Smooth muscle cell (in vitro differentiated cells): ENCODE data around the gene CDH13. TPM values are rescaled to one million over a fixed set of nuclear protein-coding genes. Genes with fewer than 3 reads are reported as not detected.

ENCODE experiments used
- DNase-seq: peaks from one replicate; lab custom pipeline; 2025; ENCODE audit not compliant: unreplicated experiment; lab: John Stamatoyannopoulos, UW
- H2AFZ ChIP-seq: fragments of 200-600 bp; sonication (generic); 2 replicates; pipeline ENCODE4 v1.6.0; 2016; ENCODE audit warnings: antibody characterized with exemption, low read depth, mild to moderate bottlenecking
- H3F3A ChIP-seq: fragments of 200-600 bp; sonication (generic); 2 replicates; pipeline ENCODE4 v1.6.0; 2017; ENCODE audit warnings: antibody characterized with exemption, low read depth
- H3K27ac ChIP-seq: fragments of 200-600 bp; sonication (generic); 2 replicates; pipeline ENCODE4 v1.5.1; 2016; ENCODE audit warnings: low read depth, mild to moderate bottlenecking
- H3K27me3 ChIP-seq: fragments of 200-600 bp; sonication (generic); 2 replicates; pipeline ENCODE4 v1.6.1; 2016; ENCODE audit warnings: low read depth, mild to moderate bottlenecking
- H3K36me3 ChIP-seq: fragments of 200-600 bp; sonication (generic); 2 replicates; pipeline ENCODE4 v1.5.1; 2016; ENCODE audit warnings: low read depth
- H3K4me1 ChIP-seq: fragments of 200-600 bp; sonication (generic); 2 replicates; pipeline ENCODE4 v1.5.1; 2016; ENCODE audit warnings: low read depth
- H3K4me2 ChIP-seq: fragments of 200-600 bp; sonication (generic); 2 replicates; pipeline ENCODE4 v1.6.0; 2016; ENCODE audit warnings: mild to moderate bottlenecking
- H3K4me3 ChIP-seq: fragments of 200-600 bp; sonication (generic); 2 replicates; pipeline ENCODE4 v1.5.1; 2016; ENCODE audit warnings: mild to moderate bottlenecking
- H3K79me2 ChIP-seq: fragments of 200-600 bp; sonication (generic); 2 replicates; pipeline ENCODE4 v1.6.0; 2016; ENCODE audit warnings: low read depth, mild to moderate bottlenecking
- H3K9ac ChIP-seq: fragments of 200-600 bp; sonication (generic); 2 replicates; pipeline ENCODE4 v1.6.0; 2016; ENCODE audit warnings: low read depth
- H3K9me3 ChIP-seq: fragments of 200-600 bp; sonication (generic); replicated peaks from 2 replicates; pipeline ENCODE4 v1.5.1; 2016; ENCODE audit warnings: low read depth
- H4K20me1 ChIP-seq: fragments of 200-600 bp; sonication (generic); 2 replicates; pipeline ENCODE4 v1.6.0; 2016; ENCODE audit warnings: low read depth
- CTCF ChIP-seq: fragments of 200-600 bp; sonication (generic); IDR thresholded peaks from 2 replicates; pipeline ENCODE4 v1.5.1; 2017; ENCODE audit warnings: borderline replicate concordance, mild to moderate bottlenecking, antibody characterized with exemption; ENCODE audit not compliant: insufficient read depth, poor library complexity, severe bottlenecking
- WGBS: methylation state at CpG from one replicate; pipeline ENCODE4 v1.1.7; 2016; ENCODE audit warnings: low lambda C conversion rate; 5-methylcytosine and 5-hydroxymethylcytosine counted together
- polyA plus RNA-seq: library from polyadenylated mRNA; unstranded; fragments of >200 nt; fragmentation: Nextera tagmentation; extraction: Ambion mirVana; gene quantifications from 2 replicates; pipeline ENCODE4 v1.2.1, GENCODE V29; 2016
- total RNA-seq: library from RNA; depleted of rRNA; stranded (reverse); fragments of >200 nt; gene quantifications from 2 replicates; pipeline ENCODE4 v1.2.3, GENCODE V29; 2014

The CDH13 gene
- total and polyA plus RNA-seq, 2 experiments from 2014 or later = 12.1 to 32.2 TPM

DNA sequence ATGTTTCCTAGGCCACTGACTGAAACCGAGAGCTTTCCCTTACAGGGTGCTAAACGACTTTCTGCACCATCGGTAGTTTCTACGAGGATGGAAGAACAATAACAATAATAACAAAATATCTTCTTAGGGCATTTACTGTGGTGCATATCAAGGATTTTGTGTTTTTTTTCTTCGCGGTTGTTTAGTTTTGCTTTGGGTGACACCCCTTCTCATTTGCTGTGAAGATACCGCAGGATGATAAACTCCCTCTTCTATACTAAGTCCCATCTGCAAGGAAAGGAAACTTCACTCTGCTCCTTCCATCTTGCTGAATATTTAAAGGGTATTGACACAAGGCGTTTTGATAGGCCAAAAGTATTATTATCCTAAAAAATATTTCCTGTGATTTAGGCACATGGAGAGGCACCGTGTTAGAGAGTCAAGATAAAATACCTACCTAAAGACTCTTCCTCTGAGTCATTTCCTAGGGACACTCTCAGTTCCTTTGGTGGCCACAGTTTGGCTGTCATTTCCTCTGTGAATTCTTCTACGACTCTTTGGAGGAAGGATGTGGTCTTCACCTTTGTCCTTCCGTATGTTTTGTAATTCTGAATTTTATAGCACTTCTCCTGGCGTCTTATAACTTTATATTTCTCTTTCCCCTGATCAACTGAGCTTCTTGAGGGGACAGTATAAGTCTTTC lies 318.8 kb downstream of the CDH13 start:
- no peaks in the 10 kb centered on the region for H3K36me3 ChIP-seq
- no peaks in the 10 kb centered on the region for H3K9me3 ChIP-seq
- no peak overlapping the region for H3K4me3 ChIP-seq
- H4K20me1 ChIP-seq = no peaks in the 10 kb centered on the region
- no peak overlapping the region for H3K27ac ChIP-seq
- no peak overlapping the region for H3K4me2 ChIP-seq
- WGBS = 90% methylated on average over 12 of the region's 12 CpGs
- H3F3A ChIP-seq = no peaks in the 10 kb centered on the region
- no peaks in the 10 kb centered on the region for H3K79me2 ChIP-seq
- no peak for DNase-seq
- TF ChIP-seq CTCF = no peak
- no peaks in the 10 kb centered on the region for H3K27me3 ChIP-seq
- no peaks in the 10 kb centered on the region for H3K4me1 ChIP-seq
- H3K9ac ChIP-seq = no peak overlapping the region
- H2AFZ ChIP-seq = no peak overlapping the region

GRCh38 chr16:82947698-82948097 lies 320.9 kb downstream of the CDH13 start:
- TF ChIP-seq CTCF = no peak
- no peaks in the 10 kb centered on the region for H3K27me3 ChIP-seq
- H3K27ac ChIP-seq = no peak overlapping the region
- H3K9ac ChIP-seq = no peak overlapping the region
- no peaks in the 10 kb centered on the region for H3K79me2 ChIP-seq
- H3K4me2 ChIP-seq = no peak overlapping the region
- H3K4me3 ChIP-seq = no peak overlapping the region
- H3K36me3 ChIP-seq = no peaks in the 10 kb centered on the region
- no peaks in the 10 kb centered on the region for H4K20me1 ChIP-seq
- no peaks in the 10 kb centered on the region for H3K4me1 ChIP-seq
- no peak overlapping the region for H2AFZ ChIP-seq
- DNase-seq = no peak
- no peaks in the 10 kb centered on the region for H3F3A ChIP-seq
- no peaks in the 10 kb centered on the region for H3K9me3 ChIP-seq

GRCh38 chr16:82949016-82949415 lies 322.2 kb downstream of the CDH13 start:
- 96% methylated on average over 5 of the region's 5 CpGs for WGBS
- H3K9me3 ChIP-seq = no peaks in the 10 kb centered on the region
- H3K4me2 ChIP-seq = no peak overlapping the region
- H3K4me1 ChIP-seq = no peaks in the 10 kb centered on the region
- no peak for DNase-seq
- no peak for TF ChIP-seq CTCF
- no peak overlapping the region for H3K9ac ChIP-seq
- H2AFZ ChIP-seq = no peak overlapping the region
- no peak overlapping the region for H3K27ac ChIP-seq
- no peaks in the 10 kb centered on the region for H3F3A ChIP-seq
- no peaks in the 10 kb centered on the region for H3K27me3 ChIP-seq
- no peak overlapping the region for H3K4me3 ChIP-seq
- H4K20me1 ChIP-seq = no peaks in the 10 kb centered on the region
- no peaks in the 10 kb centered on the region for H3K79me2 ChIP-seq
- H3K36me3 ChIP-seq = no peaks in the 10 kb centered on the region

- Histone ChIP-seq H3K4me2 (no peak overlapping the region), H4K20me1 (no peaks in the 10 kb centered on the region), H3K27ac (no peak overlapping the region), H3F3A (no peaks in the 10 kb centered on the region), H3K4me1 (no peaks in the 10 kb centered on the region), H3K9ac (no peak overlapping the region), H3K27me3 (no peaks in the 10 kb centered on the region), H3K79me2 (no peaks in the 10 kb centered on the region), H3K9me3 (no peaks in the 10 kb centered on the region), H3K36me3 (no peaks in the 10 kb centered on the region), H3K4me3 (no peak overlapping the region), H2AFZ (no peak overlapping the region)
- WGBS = 98% methylated on average over 2 of the region's 2 CpGs
- no peak for DNase-seq
- TF ChIP-seq CTCF = no peak
Observed at GRCh38 chr16:82953517-82953916, 326.7 kb downstream of the CDH13 start.
